ENCODE measurements around the gene DGKQ.

DGKQ gene

GRCh38 chr4:962231-963208 lies 10.8 kb downstream of the DGKQ start:
- Histone ChIP-seq H3K4me1 (peaks cover 2% of the 10 kb centered on the region), H3K36me3 (no peaks in the 10 kb centered on the region), H3K4me3 (ENCODE audit: low read depth, low read length) (no peak overlapping the region), H3K9me3 (no peaks in the 10 kb centered on the region), H3K27me3 (peaks cover 66% of the 10 kb centered on the region)
- TF ChIP-seq, protein P1, sequence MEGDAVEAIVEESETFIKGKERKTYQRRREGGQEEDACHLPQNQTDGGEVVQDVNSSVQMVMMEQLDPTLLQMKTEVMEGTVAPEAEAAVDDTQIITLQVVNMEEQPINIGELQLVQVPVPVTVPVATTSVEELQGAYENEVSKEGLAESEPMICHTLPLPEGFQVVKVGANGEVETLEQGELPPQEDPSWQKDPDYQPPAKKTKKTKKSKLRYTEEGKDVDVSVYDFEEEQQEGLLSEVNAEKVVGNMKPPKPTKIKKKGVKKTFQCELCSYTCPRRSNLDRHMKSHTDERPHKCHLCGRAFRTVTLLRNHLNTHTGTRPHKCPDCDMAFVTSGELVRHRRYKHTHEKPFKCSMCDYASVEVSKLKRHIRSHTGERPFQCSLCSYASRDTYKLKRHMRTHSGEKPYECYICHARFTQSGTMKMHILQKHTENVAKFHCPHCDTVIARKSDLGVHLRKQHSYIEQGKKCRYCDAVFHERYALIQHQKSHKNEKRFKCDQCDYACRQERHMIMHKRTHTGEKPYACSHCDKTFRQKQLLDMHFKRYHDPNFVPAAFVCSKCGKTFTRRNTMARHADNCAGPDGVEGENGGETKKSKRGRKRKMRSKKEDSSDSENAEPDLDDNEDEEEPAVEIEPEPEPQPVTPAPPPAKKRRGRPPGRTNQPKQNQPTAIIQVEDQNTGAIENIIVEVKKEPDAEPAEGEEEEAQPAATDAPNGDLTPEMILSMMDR (IDR thresholded peaks at IDR 0.05; ENCODE audit: low read depth, low read length) = peak; percentile 39
- peak; percentile 59 for DNase-seq

DNA sequence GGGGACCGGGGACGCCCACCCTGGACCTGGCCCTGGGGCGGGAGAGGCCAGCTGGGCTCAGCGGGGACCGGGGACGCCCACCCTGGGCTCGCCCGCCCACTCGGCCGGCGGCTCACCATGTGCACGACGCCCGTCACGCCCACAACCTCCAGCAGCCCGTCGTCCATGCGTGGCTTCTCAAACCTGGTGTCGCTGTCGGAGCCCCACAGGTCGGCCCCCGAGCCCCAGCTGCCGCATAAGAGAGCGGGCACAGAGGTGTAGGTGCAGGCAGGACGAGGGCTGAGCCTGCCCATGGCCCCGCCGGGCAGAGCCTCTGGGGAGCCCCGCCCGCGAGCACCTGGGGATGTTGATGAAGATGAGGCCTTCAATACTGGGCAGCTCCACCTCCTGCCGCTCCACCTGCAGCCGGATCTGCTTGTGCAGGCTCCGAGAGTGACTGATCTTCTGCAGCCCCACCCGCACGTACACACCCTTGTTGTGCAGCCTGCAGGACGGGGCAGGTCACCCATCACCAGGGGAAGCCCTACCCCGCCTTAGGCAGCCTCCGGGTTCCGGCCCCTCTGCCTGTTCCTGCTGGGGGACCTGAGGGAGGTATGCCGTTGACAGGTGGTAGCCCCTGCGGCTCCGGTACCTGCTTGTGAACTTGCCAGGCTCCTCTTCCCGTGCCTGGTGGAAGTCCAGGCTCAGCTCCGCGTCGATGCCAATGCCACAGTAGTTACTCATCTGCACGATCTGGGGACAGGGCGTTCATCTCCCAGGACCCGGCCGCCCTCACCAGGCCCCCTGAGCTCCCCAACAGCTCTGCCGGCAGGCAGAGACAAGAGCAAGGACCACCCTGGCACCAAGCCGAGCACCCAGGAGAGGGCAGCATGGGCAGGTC lies 11.8 kb downstream of the DGKQ start:
- Histone ChIP-seq H3K4me1 (peaks cover 2% of the 10 kb centered on the region), H3K36me3 (no peaks in the 10 kb centered on the region), H3K4me3 (ENCODE audit: low read depth, low read length) (no peak overlapping the region), H3K9me3 (no peaks in the 10 kb centered on the region), H3K27me3 (peaks cover 57% of the 10 kb centered on the region)
- TF ChIP-seq, protein P1 (IDR thresholded peaks at IDR 0.05; ENCODE audit: low read depth, low read length) = no peak
- no peak for DNase-seq

DNA sequence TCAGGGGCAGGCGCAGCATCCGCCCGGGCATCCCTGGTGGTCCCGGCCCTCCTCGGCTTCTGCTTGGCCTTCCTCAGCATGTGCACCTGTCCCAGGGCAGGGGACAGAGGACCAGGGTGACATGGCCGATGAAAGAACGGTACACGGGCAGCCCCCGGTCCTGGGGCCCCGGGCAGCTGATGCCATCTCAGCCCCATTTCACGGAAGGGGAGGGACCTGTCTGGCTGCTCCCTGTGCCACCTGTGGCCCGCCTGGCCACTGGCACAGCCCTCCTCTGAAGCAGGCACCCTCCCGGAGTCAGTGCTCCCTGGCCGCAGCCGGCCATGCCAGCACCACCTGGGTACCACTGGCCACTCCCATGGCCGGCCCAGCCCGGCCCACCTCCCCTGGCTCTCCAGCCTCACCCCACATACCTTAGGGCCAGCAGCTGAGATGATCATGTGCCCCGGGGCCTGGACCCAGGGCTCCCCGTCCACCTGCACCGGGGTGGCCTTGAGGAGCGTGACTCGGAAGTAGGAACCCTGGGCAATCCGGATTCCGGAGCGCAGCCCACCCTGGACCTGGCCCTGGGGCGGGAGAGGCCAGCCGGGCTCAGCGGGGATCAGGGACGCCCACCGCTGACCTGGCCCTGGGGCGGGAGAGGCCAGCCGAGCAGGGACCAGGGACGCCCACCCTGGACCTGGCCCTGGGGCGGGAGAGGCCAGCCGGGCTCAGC lies 12.6 kb downstream of the DGKQ start:
- peaks cover 2% of the 10 kb centered on the region for H3K4me1 ChIP-seq
- H3K27me3 ChIP-seq = peaks cover 49% of the 10 kb centered on the region
- TF ChIP-seq, protein P1 (IDR thresholded peaks at IDR 0.05; ENCODE audit: low read depth, low read length) = no peak
- H3K9me3 ChIP-seq = no peaks in the 10 kb centered on the region
- DNase-seq = no peak
- no peak overlapping the region for H3K4me3 ChIP-seq (ENCODE audit: low read depth, low read length)
- H3K36me3 ChIP-seq = no peaks in the 10 kb centered on the region

GRCh38 chr4:960140-960635 lies 13.2 kb downstream of the DGKQ start:
- H3K4me1 ChIP-seq = peaks cover 2% of the 10 kb centered on the region
- no peak for DNase-seq
- H3K9me3 ChIP-seq = no peaks in the 10 kb centered on the region
- TF ChIP-seq, protein P1 (IDR thresholded peaks at IDR 0.05; ENCODE audit: low read depth, low read length) = no peak
- H3K36me3 ChIP-seq = no peaks in the 10 kb centered on the region
- no peak overlapping the region for H3K4me3 ChIP-seq (ENCODE audit: low read depth, low read length)
- peaks cover 42% of the 10 kb centered on the region for H3K27me3 ChIP-seq

GRCh38 chr4:959338-960139 lies 13.8 kb downstream of the DGKQ start:
- no peaks in the 10 kb centered on the region for H3K9me3 ChIP-seq
- H3K27me3 ChIP-seq = peaks cover 36% of the 10 kb centered on the region
- H3K4me1 ChIP-seq = peaks cover 2% of the 10 kb centered on the region
- DNase-seq = no peak
- TF ChIP-seq, protein P1 (IDR thresholded peaks at IDR 0.05; ENCODE audit: low read depth, low read length) = no peak
- H3K4me3 ChIP-seq (ENCODE audit: low read depth, low read length) = no peak overlapping the region
- no peaks in the 10 kb centered on the region for H3K36me3 ChIP-seq
